ENCODE data around the gene DNASE2B. TPM values are rescaled to one million over a fixed set of nuclear protein-coding genes. Genes with fewer than 3 reads are reported as not detected.

Gene DNASE2B, protein sequence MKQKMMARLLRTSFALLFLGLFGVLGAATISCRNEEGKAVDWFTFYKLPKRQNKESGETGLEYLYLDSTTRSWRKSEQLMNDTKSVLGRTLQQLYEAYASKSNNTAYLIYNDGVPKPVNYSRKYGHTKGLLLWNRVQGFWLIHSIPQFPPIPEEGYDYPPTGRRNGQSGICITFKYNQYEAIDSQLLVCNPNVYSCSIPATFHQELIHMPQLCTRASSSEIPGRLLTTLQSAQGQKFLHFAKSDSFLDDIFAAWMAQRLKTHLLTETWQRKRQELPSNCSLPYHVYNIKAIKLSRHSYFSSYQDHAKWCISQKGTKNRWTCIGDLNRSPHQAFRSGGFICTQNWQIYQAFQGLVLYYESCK
- not detected for polyA plus RNA-seq (2013, experiment 1 of 2)
- polyA plus RNA-seq (2013, experiment 2 of 2): not detected

DNA sequence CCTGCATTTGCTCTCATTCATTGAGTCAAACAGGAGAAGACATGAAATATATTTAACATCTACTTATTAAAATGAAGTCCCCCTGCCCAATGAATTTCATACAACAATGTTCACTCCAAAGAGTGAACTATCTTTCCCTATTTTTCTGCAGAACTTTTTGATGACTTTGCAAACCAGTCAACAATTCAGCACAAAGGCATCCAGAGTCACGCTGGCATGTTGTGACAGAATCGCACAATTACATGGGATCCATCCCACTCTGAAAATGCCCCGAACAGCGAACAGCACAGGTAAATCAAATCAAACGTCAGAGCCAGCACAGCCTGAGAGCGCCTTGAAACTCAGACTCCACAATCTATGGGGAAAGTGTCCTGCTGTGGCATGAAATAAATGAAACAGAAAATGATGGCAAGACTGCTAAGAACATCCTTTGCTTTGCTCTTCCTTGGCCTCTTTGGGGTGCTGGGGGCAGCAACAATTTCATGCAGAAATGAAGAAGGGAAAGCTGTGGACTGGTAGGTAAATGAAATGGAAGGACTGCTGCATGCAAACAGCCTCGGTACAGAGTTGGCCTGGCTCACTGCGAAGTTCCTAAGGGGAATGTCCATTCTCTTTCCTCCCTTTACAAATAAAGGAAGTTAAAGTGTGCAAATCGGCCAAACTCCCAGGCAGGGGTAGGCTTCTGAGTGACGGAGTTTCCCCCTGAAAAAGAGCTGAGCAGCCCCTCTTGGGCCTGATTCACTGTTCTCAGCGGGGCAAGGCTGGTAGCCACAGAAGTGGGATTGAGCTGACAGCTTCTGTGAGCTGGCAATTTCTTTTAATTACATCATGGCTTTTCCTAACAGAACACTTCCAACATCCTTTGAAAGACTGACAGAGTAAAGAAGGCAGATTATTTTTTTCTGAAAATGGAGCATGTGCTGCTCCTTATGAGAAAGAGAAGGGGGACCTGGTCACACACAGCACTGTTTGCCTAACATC is at the start of gene DNASE2B:
TSS of gene DNASE2B (plus strand) at position 310 of the 981 bp plus-strand sequence. CDS start at position 391, 81 bp downstream.
- no peaks in the 10 kb centered on the region for H3K4me1 ChIP-seq (ENCODE audit: control insufficient read depth, insufficient read depth, low read depth, low read length)
- no peak within 1 kb of the TSS for H3K18ac ChIP-seq (ENCODE audit: low read depth in 1 of 2, low read length in 2 of 2)
- no peak for DNase-seq
- H2BK5ac ChIP-seq (ENCODE audit: low read depth, low read length, poor library complexity, severe bottlenecking): no peak within 1 kb of the TSS
- no peak within 1 kb of the TSS for H3K14ac ChIP-seq (ENCODE audit: low read length in 2 of 2)
- H3K4me2 ChIP-seq (ENCODE audit: low read length, poor library complexity, severe bottlenecking): no peak within 1 kb of the TSS
- H3K27me3 ChIP-seq (ENCODE audit: control insufficient read depth in 1 of 2, insufficient read depth in 1 of 2, low read length in 2 of 2): no peaks in the 10 kb centered on the region
- no peak within 1 kb of the TSS for H3K27ac ChIP-seq (ENCODE audit: low read length, poor library complexity, severe bottlenecking)
- H2AK5ac ChIP-seq (ENCODE audit: low read length, severe bottlenecking): no peak within 1 kb of the TSS
- H3K9ac ChIP-seq (ENCODE audit: low read length): no peak within 1 kb of the TSS
- no peak within 1 kb of the TSS for H2AFZ ChIP-seq (ENCODE audit: low read depth, low read length)
- no peak within 1 kb of the TSS for H2BK15ac ChIP-seq (ENCODE audit: low read depth, poor library complexity, severe bottlenecking)
- H3K9me3 ChIP-seq (ENCODE audit: control insufficient read depth, low read length): no peaks in the 10 kb centered on the region
- H4K91ac ChIP-seq (ENCODE audit: low read length): no peak within 1 kb of the TSS
- WGBS: 95% methylated on average over 11 of the region's 11 CpGs
- no peak within 1 kb of the TSS for H4K8ac ChIP-seq (ENCODE audit: low read length)
- H2BK12ac ChIP-seq (ENCODE audit: low read length in 2 of 2): no peak within 1 kb of the TSS
- no peak within 1 kb of the TSS for H2BK120ac ChIP-seq (ENCODE audit: low read depth, low read length)
- H3K79me1 ChIP-seq (replicated peaks; ENCODE audit: low read length, poor library complexity, severe bottlenecking): no peaks in the 10 kb centered on the region
- H3K4ac ChIP-seq (ENCODE audit: low read depth in 1 of 2, low read length in 2 of 2): no peak within 1 kb of the TSS
- no peak within 1 kb of the TSS for H3K23ac ChIP-seq (ENCODE audit: low read length in 2 of 2)
- H3K36me3 ChIP-seq (ENCODE audit: control insufficient read depth in 1 of 2, insufficient read depth in 2 of 2, low read depth in 1 of 2, low read length in 2 of 2): no peaks in the 10 kb centered on the region
- no peak within 1 kb of the TSS for H3K4me3 ChIP-seq (ENCODE audit: insufficient read depth in 1 of 2, low read depth in 1 of 2, low read length in 2 of 2)

DNA sequence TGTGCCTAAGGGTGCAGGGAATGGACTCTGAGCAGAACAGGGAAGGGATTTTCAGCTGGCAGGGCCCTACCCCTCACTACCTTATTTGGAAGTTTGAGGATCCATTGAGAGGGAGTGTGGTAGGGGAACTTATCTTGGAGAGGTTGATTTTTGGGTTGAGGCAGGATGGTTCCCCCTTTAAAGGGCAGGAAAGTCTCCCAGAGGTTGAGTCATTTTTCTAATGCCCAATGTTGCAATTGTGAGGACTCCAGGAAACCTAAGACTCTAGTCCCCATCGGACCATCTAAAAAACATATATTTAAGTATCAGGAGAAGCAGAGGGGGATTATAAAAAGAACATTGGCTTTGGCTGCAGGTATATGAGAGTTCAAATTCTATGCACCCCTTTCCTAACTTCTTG is 49.5 kb upstream of the DNASE2B start:
- H2AK5ac ChIP-seq (ENCODE audit: low read length, severe bottlenecking): no peak overlapping the region

DNA sequence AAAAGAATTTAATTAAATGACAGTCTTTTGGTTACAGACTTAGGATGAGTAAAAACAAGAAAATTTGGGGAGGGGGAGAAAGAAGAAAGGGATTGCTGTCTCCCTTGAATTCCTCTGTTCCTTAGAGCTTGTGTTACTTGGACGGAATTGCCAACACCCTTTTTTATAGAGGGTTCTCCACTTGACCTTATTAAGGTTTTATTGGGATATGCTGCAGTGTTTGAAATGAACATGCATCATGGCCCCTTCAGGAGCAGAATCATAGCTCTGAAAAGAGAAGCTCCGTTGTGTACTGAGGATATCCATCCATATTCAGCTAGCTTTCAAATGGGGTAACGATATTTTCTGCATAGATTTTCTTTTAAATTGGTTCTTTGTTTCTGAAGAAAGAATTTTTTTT is 48.2 kb upstream of the DNASE2B start:
- Histone ChIP-seq H3K18ac (ENCODE audit: low read depth in 1 of 2, low read length in 2 of 2) (no peak overlapping the region), H2BK15ac (ENCODE audit: low read depth, poor library complexity, severe bottlenecking) (no peak overlapping the region), H3K79me1 (replicated peaks; ENCODE audit: low read length, poor library complexity, severe bottlenecking) (no peaks in the 10 kb centered on the region), H3K27me3 (ENCODE audit: control insufficient read depth in 1 of 2, insufficient read depth in 1 of 2, low read length in 2 of 2) (no peaks in the 10 kb centered on the region), H3K4me1 (ENCODE audit: control insufficient read depth, insufficient read depth, low read depth, low read length) (peaks cover 3% of the 10 kb centered on the region), H2BK12ac (ENCODE audit: low read length in 2 of 2) (no peak overlapping the region), H3K9me3 (ENCODE audit: control insufficient read depth, low read length) (no peaks in the 10 kb centered on the region), H3K9ac (ENCODE audit: low read length) (no peak overlapping the region), H2AK5ac (ENCODE audit: low read length, severe bottlenecking) (no peak overlapping the region), H3K36me3 (ENCODE audit: control insufficient read depth in 1 of 2, insufficient read depth in 2 of 2, low read depth in 1 of 2, low read length in 2 of 2) (no peaks in the 10 kb centered on the region), H3K27ac (ENCODE audit: low read length, poor library complexity, severe bottlenecking) (no peak overlapping the region), H3K4me3 (ENCODE audit: insufficient read depth in 1 of 2, low read depth in 1 of 2, low read length in 2 of 2) (no peak overlapping the region), H4K8ac (ENCODE audit: low read length) (no peak overlapping the region), H2BK5ac (ENCODE audit: low read depth, low read length, poor library complexity, severe bottlenecking) (no peak overlapping the region), H3K23ac (ENCODE audit: low read length in 2 of 2) (no peak overlapping the region), H2BK120ac (ENCODE audit: low read depth, low read length) (no peak overlapping the region), H4K91ac (ENCODE audit: low read length) (no peak overlapping the region), H3K14ac (ENCODE audit: low read length in 2 of 2) (no peak overlapping the region), H2AFZ (ENCODE audit: low read depth, low read length) (no peak overlapping the region), H3K4me2 (ENCODE audit: low read length, poor library complexity, severe bottlenecking) (no peak overlapping the region), H3K4ac (ENCODE audit: low read depth in 1 of 2, low read length in 2 of 2) (no peak overlapping the region)
- WGBS: 86% methylated on average over 2 of the region's 3 CpGs
- no peak for DNase-seq

More for the DNA sequence above, 49.5 kb upstream of the DNASE2B start:
- no peak overlapping the region for H3K14ac ChIP-seq (ENCODE audit: low read length in 2 of 2)
- no peaks in the 10 kb centered on the region for H3K27me3 ChIP-seq (ENCODE audit: control insufficient read depth in 1 of 2, insufficient read depth in 1 of 2, low read length in 2 of 2)
- no peak overlapping the region for H2BK15ac ChIP-seq (ENCODE audit: low read depth, poor library complexity, severe bottlenecking)
- no peak overlapping the region for H3K27ac ChIP-seq (ENCODE audit: low read length, poor library complexity, severe bottlenecking)
- H3K79me1 ChIP-seq (replicated peaks; ENCODE audit: low read length, poor library complexity, severe bottlenecking): no peaks in the 10 kb centered on the region
- no peak overlapping the region for H3K18ac ChIP-seq (ENCODE audit: low read depth in 1 of 2, low read length in 2 of 2)
- H3K4me2 ChIP-seq (ENCODE audit: low read length, poor library complexity, severe bottlenecking): no peak overlapping the region
- no peak overlapping the region for H3K4me3 ChIP-seq (ENCODE audit: insufficient read depth in 1 of 2, low read depth in 1 of 2, low read length in 2 of 2)
- H3K4ac ChIP-seq (ENCODE audit: low read depth in 1 of 2, low read length in 2 of 2): no peak overlapping the region
- no peaks in the 10 kb centered on the region for H3K36me3 ChIP-seq (ENCODE audit: control insufficient read depth in 1 of 2, insufficient read depth in 2 of 2, low read depth in 1 of 2, low read length in 2 of 2)
- no peak overlapping the region for H4K8ac ChIP-seq (ENCODE audit: low read length)
- no peak overlapping the region for H2BK5ac ChIP-seq (ENCODE audit: low read depth, low read length, poor library complexity, severe bottlenecking)
- peaks cover 3% of the 10 kb centered on the region for H3K4me1 ChIP-seq (ENCODE audit: control insufficient read depth, insufficient read depth, low read depth, low read length)
- H2AFZ ChIP-seq (ENCODE audit: low read depth, low read length): no peak overlapping the region
- H3K9me3 ChIP-seq (ENCODE audit: control insufficient read depth, low read length): no peaks in the 10 kb centered on the region
- no peak overlapping the region for H2BK12ac ChIP-seq (ENCODE audit: low read length in 2 of 2)
- H3K23ac ChIP-seq (ENCODE audit: low read length in 2 of 2): no peak overlapping the region
- peak overlapping the region; percentile 27 for H2BK120ac ChIP-seq (ENCODE audit: low read depth, low read length)
- no peak overlapping the region for H3K9ac ChIP-seq (ENCODE audit: low read length)
- WGBS: no CpG with 5 or more reads among the region's 1 CpG
- no peak for DNase-seq
- H4K91ac ChIP-seq (ENCODE audit: low read length): no peak overlapping the region

DNA sequence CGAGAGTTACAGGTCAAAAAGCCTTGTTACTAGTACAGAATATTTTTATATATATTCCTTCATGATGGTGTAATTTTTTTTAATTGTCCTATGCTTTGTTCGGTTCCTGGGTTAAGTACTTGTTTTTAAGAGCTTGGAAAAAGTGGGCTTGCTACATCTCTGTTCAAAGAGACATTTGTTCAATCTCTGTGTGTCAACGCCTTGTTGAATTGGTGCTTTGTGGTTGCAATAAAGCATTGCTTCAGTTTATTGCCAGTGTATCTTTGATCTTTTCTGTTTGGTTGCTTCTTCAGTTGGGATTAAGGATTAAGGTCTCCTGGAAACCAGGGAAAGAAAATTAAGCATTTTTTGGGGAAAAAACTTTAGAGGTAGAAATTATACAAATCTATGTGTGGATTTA is 47.7 kb upstream of the DNASE2B start:
- Histone ChIP-seq H3K4me1 (ENCODE audit: control insufficient read depth, insufficient read depth, low read depth, low read length) (peaks cover 3% of the 10 kb centered on the region), H2BK12ac (ENCODE audit: low read length in 2 of 2) (no peak overlapping the region), H3K4me2 (ENCODE audit: low read length, poor library complexity, severe bottlenecking) (no peak overlapping the region), H3K79me1 (replicated peaks; ENCODE audit: low read length, poor library complexity, severe bottlenecking) (no peaks in the 10 kb centered on the region), H3K9me3 (ENCODE audit: control insufficient read depth, low read length) (no peaks in the 10 kb centered on the region), H2AK5ac (ENCODE audit: low read length, severe bottlenecking) (no peak overlapping the region), H2BK15ac (ENCODE audit: low read depth, poor library complexity, severe bottlenecking) (no peak overlapping the region), H2AFZ (ENCODE audit: low read depth, low read length) (no peak overlapping the region), H3K27ac (ENCODE audit: low read length, poor library complexity, severe bottlenecking) (no peak overlapping the region), H3K4ac (ENCODE audit: low read depth in 1 of 2, low read length in 2 of 2) (no peak overlapping the region), H3K18ac (ENCODE audit: low read depth in 1 of 2, low read length in 2 of 2) (no peak overlapping the region), H4K8ac (ENCODE audit: low read length) (no peak overlapping the region), H4K91ac (ENCODE audit: low read length) (no peak overlapping the region), H2BK5ac (ENCODE audit: low read depth, low read length, poor library complexity, severe bottlenecking) (no peak overlapping the region), H3K27me3 (ENCODE audit: control insufficient read depth in 1 of 2, insufficient read depth in 1 of 2, low read length in 2 of 2) (no peaks in the 10 kb centered on the region), H3K4me3 (ENCODE audit: insufficient read depth in 1 of 2, low read depth in 1 of 2, low read length in 2 of 2) (no peak overlapping the region), H3K14ac (ENCODE audit: low read length in 2 of 2) (no peak overlapping the region), H3K36me3 (ENCODE audit: control insufficient read depth in 1 of 2, insufficient read depth in 2 of 2, low read depth in 1 of 2, low read length in 2 of 2) (no peaks in the 10 kb centered on the region), H3K23ac (ENCODE audit: low read length in 2 of 2) (no peak overlapping the region), H2BK120ac (ENCODE audit: low read depth, low read length) (no peak overlapping the region), H3K9ac (ENCODE audit: low read length) (no peak overlapping the region)
- WGBS: 86% methylated on average over 2 of the region's 3 CpGs
- no peak for DNase-seq
